ENCODE data around the gene ZNF768.

The ZNF768 gene

GRCh38 chr16:30491229-30491628 lies 35.1 kb downstream of the ZNF768 start:
- TF ChIP-seq CTCF (IDR thresholded peaks at IDR 0.05; ENCODE audit: extremely low read depth, insufficient read depth, missing control alignments) = no peak
- no peak for DNase-seq (ENCODE audit: low spot score)
- in situ Hi-C loops (cut with MboI; ENCODE audit: low pct_unique_long_range_greater_than_20kb, low sequenced_read_pairs, unreplicated experiment) = no loop called here

GRCh38 chr16:30490210-30490609 lies 36.2 kb downstream of the ZNF768 start:
- in situ Hi-C loops (cut with MboI; ENCODE audit: low pct_unique_long_range_greater_than_20kb, low sequenced_read_pairs, unreplicated experiment) = no loop called here
- DNase-seq (ENCODE audit: low spot score) = no peak
- no peak for TF ChIP-seq CTCF (IDR thresholded peaks at IDR 0.05; ENCODE audit: extremely low read depth, insufficient read depth, missing control alignments)

DNA sequence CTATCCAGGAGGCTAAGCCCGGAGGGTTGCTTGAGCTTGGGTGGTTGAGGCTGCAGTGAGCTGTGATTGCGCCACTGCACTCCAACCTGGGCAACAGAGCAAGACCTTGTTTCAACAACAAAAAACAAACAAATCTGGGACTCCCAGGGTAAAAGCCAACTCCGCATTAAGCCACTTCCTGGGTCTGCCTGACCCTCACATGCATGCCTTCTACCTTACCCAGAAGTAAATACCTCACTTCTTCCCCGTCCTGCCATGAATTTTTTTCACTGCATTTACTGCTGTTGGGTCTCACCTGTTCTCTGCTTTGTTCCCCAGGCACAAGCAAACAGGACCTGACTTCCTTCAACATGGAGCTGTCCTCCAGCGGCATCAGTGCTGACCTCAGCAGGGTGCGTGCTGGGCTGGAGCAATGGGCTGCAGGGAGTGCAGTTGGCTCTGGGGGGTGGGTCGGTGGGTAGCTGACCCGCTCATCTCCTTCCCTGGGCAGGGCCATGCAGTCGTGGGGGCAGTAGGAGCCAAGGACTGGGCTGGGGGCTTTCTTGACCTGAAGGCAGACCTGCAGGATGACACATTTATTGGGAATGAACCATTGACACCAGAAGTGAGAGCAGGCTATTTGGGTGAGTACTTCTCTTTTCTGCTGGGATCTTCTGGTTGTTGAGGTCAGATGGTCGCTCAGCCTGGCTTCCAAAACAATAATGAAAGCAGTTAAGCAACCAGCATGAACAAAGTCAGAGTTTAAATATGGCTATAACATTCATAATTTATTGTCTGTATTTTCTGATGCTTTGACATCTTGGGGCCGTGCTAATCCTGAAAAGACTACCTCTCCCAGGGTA lies 37.4 kb downstream of the ZNF768 start:
- in situ Hi-C loops (cut with MboI; ENCODE audit: low pct_unique_long_range_greater_than_20kb, low sequenced_read_pairs, unreplicated experiment) = no loop called here
- no peak for DNase-seq (ENCODE audit: low spot score)

GRCh38 chr16:30485818-30486436 lies 40.4 kb downstream of the ZNF768 start:
- in situ Hi-C loops (cut with MboI; ENCODE audit: low pct_unique_long_range_greater_than_20kb, low sequenced_read_pairs, unreplicated experiment) = no loop called here

More for the DNA sequence above, 37.4 kb downstream of the ZNF768 start:
- no peak for TF ChIP-seq CTCF (IDR thresholded peaks at IDR 0.05; ENCODE audit: extremely low read depth, insufficient read depth, missing control alignments)

GRCh38 chr16:30484887-30485286 lies 41.5 kb downstream of the ZNF768 start:
- no peak for TF ChIP-seq CTCF (IDR thresholded peaks at IDR 0.05; ENCODE audit: extremely low read depth, insufficient read depth, missing control alignments)
- in situ Hi-C loops (cut with MboI; ENCODE audit: low pct_unique_long_range_greater_than_20kb, low sequenced_read_pairs, unreplicated experiment) = no loop called here

More at GRCh38 chr16:30485818-30486436, 40.4 kb downstream of the ZNF768 start:
- DNase-seq (ENCODE audit: low spot score) = no peak
- no peak for TF ChIP-seq CTCF (IDR thresholded peaks at IDR 0.05; ENCODE audit: extremely low read depth, insufficient read depth, missing control alignments)

DNA sequence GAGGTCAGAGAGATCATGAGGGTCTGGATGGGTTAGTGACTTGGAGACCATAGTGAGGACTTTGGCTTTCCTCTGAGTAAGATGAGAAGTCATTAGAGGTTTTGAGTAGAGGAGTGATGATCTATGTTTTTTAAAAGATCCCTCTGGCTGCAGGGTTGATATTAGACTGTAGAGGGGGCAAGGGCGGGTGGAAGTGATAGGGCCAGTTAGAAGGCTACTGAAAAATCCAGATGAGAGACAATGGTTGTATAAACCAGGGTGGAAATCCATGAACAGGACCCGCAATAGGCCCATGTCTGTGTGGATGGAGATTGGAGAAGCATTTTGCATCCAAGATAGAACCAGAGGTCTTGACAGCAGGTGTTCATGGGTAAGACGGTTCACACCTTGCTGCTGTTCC lies 44.0 kb downstream of the ZNF768 start:
- no peak for TF ChIP-seq CTCF (IDR thresholded peaks at IDR 0.05; ENCODE audit: extremely low read depth, insufficient read depth, missing control alignments)
- DNase-seq (ENCODE audit: low spot score) = no peak
- in situ Hi-C loops (cut with MboI; ENCODE audit: low pct_unique_long_range_greater_than_20kb, low sequenced_read_pairs, unreplicated experiment) = no loop called here

More at GRCh38 chr16:30484887-30485286, 41.5 kb downstream of the ZNF768 start:
- DNase-seq (ENCODE audit: low spot score) = no peak
